ENCODE results near the gene MFN1. TPM values are rescaled to one million over a fixed set of nuclear protein-coding genes. Genes with fewer than 3 reads are reported as not detected.

The MFN1 gene
- total and polyA plus RNA-seq, 2 of the 13 experiments (the other 11 are each of a cell fraction or from before 2014, with no cell fraction given) = 25.2 to 37.5 TPM

DNA sequence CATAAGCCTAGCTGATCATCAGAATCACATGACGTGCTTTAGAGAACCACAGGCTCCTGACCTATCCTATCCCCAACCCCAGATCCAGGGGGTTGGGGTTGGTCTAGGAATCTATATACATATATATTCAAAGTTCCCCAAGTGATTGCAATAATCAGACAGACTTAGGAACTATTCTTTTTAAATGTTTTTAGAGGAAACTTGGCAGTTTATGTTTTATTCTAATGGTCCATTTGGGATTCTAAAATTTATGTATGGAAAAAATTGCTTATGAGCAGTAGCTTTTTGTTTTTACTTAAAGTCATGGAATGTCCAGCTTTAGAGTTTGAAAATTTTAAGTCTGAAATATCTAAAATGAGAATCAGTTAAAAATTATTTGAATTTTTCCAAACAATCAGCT lies 22.1 kb downstream of the MFN1 start:
- Histone ChIP-seq H4K20me1 (ENCODE audit: insufficient read depth, low read length) (no peaks in the 10 kb centered on the region), H3K4me2 (ENCODE audit: low read depth, low read length) (no peak overlapping the region), H3K9me3 (ENCODE audit: low read length) (no peaks in the 10 kb centered on the region), H3K4me3 (replicated peaks in 1 of 3; ENCODE audit: insufficient read depth in 1 of 3, low read depth in 2 of 3, low read length in 3 of 3) (no peak overlapping the region), H3K9ac (ENCODE audit: insufficient read depth, low read depth, low read length) (no peak overlapping the region), H3K27ac (ENCODE audit: extremely low read length, insufficient read depth, low read length) (no peak overlapping the region), H3K79me2 (ENCODE audit: insufficient read depth, low read length) (no peaks in the 10 kb centered on the region), H3K27me3 (ENCODE audit: control insufficient read depth in 1 of 2, insufficient read depth in 2 of 2, low read length in 2 of 2) (no peaks in the 10 kb centered on the region; a peak in 1 of 5 replicates), H3K4me1 (ENCODE audit: insufficient read depth, low read length) (no peaks in the 10 kb centered on the region), H3K36me3 (replicated peaks in 1 of 2; ENCODE audit: control insufficient read depth in 1 of 2, insufficient read depth in 2 of 2, low read length in 2 of 2) (peaks cover 2 to 31% of the 10 kb centered on the region in 2 experiments; a peak in 3 of 5 replicates), H2AFZ (ENCODE audit: low read length) (no peak overlapping the region)
- intact Hi-C loops (cut with micrococcal nuclease; ENCODE audit: unreplicated experiment) (no loop called here), in situ Hi-C loops (cut with HindIII; ENCODE audit: extremely low pct_ligation_motif_present, low pct_unique_long_range_greater_than_20kb) (no loop called here)
- WGBS (ENCODE audit: low lambda C conversion rate) = 100% methylated on average over 1 of the region's 1 CpG
- POLR2A ChIA-PET = no interaction called here
- no TSS peak for BruUV-seq (replicated peaks)
- CTCF ChIA-PET (ENCODE audit: low intra/inter-chr PET ratio, low total read pairs) = no interaction called here
- DNase-seq (ENCODE audit: low spot score) (no peak), FAIRE-seq (no peak), ATAC-seq (no peak)
- no peak for TF ChIP-seq ZNF292 (CRISPR knock-in tag; IDR thresholded peaks at IDR 0.05; ENCODE audit: borderline replicate concordance, low read depth)
- TF ChIP-seq FOXK2 (IDR thresholded peaks at IDR 0.05) = no peak
- no peak for TF ChIP-seq ZNF839 (CRISPR knock-in tag; IDR thresholded peaks at IDR 0.05; ENCODE audit: borderline replicate concordance)
- TF ChIP-seq, protein P1, sequence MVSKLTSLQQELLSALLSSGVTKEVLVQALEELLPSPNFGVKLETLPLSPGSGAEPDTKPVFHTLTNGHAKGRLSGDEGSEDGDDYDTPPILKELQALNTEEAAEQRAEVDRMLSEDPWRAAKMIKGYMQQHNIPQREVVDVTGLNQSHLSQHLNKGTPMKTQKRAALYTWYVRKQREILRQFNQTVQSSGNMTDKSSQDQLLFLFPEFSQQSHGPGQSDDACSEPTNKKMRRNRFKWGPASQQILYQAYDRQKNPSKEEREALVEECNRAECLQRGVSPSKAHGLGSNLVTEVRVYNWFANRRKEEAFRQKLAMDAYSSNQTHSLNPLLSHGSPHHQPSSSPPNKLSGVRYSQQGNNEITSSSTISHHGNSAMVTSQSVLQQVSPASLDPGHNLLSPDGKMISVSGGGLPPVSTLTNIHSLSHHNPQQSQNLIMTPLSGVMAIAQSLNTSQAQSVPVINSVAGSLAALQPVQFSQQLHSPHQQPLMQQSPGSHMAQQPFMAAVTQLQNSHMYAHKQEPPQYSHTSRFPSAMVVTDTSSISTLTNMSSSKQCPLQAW (CRISPR knock-in tag; IDR thresholded peaks at IDR 0.05) = no peak
- TF ChIP-seq, protein P2, sequence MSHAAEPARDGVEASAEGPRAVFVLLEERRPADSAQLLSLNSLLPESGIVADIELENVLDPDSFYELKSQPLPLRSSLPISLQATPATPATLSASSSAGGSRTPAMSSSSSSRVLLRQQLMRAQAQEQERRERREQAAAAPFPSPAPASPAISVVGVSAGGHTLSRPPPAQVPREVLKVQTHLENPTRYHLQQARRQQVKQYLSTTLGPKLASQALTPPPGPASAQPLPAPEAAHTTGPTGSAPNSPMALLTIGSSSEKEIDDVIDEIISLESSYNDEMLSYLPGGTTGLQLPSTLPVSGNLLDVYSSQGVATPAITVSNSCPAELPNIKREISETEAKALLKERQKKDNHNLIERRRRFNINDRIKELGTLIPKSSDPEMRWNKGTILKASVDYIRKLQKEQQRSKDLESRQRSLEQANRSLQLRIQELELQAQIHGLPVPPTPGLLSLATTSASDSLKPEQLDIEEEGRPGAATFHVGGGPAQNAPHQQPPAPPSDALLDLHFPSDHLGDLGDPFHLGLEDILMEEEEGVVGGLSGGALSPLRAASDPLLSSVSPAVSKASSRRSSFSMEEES (CRISPR knock-in tag; IDR thresholded peaks at IDR 0.05) = no peak
- TF ChIP-seq, protein P3, sequence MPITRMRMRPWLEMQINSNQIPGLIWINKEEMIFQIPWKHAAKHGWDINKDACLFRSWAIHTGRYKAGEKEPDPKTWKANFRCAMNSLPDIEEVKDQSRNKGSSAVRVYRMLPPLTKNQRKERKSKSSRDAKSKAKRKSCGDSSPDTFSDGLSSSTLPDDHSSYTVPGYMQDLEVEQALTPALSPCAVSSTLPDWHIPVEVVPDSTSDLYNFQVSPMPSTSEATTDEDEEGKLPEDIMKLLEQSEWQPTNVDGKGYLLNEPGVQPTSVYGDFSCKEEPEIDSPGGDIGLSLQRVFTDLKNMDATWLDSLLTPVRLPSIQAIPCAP (CRISPR knock-in tag; IDR thresholded peaks at IDR 0.05; ENCODE audit: low read depth) = no peak
- no peak for TF ChIP-seq SYNCRIP (IDR thresholded peaks at IDR 0.05; ENCODE audit: insufficient read depth, low read depth, low read length)
- no peak for TF ChIP-seq MTA1 (CRISPR knock-in tag; IDR thresholded peaks at IDR 0.05; ENCODE audit: borderline replicate concordance)
- no peak for TF ChIP-seq CAMTA2 (CRISPR knock-in tag; IDR thresholded peaks at IDR 0.05; ENCODE audit: borderline replicate concordance)
- TF ChIP-seq ZBTB3 (CRISPR knock-in tag; IDR thresholded peaks at IDR 0.05; ENCODE audit: borderline replicate concordance, low read depth) = no peak
